SK-MEL-5 (cell line): ENCODE data around the gene GPI. TPM values are rescaled to one million over a fixed set of nuclear protein-coding genes. Genes with fewer than 3 reads are reported as not detected.

Experiments
- DNase-seq: peaks from one replicate; pipeline ENCODE4 v3.0.0-alpha.2; 2016; ENCODE audit warnings: low read depth, low spot score
- in situ Hi-C: cut with HindIII; loops from 2 replicates; pipeline ENCODE4 v1.10.0; 2016; ENCODE audit warnings: low sequenced_read_pairs, high pct_unique_total_duplicates, low pct_unique_long_range_greater_than_20kb
- total RNA-seq: library from RNA; depleted of rRNA; stranded (reverse); fragments of >200 nt; shearing (Covaris generic); gene quantifications from 2 replicates; pipeline ENCODE4 v1.2.3, GENCODE V29; 2014; rRNA removed

GPI gene
- total RNA-seq, 1 experiment from 2014 or later = 191 TPM

DNA sequence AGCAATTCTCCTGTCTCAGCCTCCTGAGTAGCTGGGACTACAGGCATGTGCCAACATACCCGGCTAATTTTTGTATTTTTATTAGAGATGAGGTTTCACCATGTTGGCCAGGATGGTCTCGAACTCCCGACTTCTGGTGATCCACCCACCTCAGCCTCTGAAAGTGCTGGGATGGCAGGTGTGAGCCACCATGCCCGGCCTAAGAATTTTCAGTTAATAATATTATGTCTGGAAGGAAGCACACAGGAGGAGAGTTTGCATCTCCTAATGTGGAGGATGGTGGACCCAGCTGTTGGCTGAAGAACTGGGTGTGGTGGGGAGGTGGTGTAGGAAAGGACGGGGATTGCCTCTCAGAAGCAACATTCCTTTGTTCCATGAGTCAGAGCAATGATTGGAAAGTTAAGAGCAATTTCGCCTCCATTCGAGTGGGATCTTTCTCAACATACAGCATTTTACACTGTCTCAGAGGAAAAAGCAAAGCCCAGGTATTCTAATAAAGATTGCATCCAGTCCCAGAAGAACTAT lies 51.1 kb downstream of the GPI start:
- in situ Hi-C loops = no loop called here
- no peak for DNase-seq

DNA sequence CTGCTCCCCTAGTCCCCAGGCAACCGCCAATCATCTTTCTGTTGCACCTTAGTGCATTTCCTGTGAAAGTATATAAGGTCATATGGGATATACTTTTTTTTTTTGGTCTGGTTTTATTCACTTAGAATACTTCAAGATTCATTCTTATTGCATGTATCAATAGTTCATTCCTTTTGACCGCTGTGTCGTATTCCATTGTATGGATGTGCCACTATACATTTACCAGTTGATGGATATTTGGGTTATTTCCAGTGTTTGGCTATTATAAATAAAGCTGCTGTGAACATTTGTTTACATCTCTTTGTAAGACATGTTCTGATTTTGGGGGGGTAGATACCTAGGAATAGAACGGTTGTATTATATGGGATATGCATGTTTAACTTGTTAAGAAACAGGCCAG lies 53.3 kb downstream of the GPI start:
- in situ Hi-C loops = no loop called here
- no peak for DNase-seq

DNA sequence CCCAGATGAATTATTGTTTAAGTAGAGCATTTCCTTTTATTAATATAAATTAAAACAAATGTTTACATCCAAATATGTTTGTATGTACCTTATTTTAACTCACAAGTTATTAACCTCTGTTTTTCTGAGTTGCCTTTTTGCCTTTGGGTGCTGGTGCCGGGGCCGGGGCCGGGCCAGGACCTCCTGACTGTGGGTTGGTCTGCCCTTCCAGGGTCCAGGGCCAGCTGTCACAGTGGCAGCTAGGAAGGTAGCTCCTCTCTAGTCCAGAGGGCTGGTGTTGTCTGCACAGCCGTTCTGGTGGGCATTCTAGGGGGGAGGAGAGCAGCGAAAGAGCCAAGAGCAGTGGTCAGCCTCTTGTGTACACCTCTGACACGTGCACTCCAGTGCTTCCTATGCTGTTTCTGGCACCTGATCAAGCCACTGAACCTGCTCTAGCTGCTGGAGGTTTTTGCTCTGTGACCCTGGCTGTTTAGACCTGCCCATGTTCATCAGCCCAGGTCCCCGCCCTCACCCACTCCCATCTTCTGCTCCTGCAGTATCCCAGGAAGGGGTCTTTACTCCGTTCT lies 61.2 kb downstream of the GPI start:
- in situ Hi-C loops = no loop called here
- DNase-seq = no peak

DNA sequence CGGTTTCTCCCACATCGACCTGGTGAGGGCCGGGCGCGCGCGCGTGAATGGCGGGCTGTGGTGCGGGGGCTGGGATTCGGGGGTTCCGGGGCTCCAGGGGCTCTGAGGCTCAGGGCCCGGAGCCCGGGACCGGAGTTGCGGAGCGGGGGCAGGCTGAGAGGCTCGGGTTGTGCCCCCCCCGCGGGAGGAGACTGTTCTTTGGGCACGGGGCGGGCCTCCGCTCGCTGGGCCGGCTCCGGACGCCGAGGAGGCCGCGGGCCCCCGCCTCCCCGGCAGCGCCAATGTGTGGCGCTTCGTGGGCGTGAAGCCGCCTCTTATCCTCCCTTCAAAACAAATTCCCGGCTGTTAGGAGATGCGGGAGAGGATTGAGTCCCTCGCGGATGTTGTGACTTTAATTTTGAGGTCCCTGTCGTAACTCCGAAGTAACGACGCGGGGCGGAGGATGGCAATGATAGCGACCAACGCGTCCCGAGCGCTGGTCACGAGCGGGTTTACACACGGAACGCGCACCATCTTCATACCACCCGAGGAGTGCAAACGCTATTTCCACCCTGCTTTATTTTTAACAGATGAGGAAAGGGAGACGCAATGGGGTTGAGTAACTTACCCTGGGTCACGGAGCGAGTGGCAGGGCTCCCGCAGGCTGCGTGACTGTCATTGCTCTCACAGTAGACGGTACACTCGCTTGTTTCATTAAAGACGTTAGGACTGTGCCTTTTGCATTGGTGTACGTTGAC lies 63.7 kb downstream of the GPI start:
- DNase-seq = peak; percentile 6

DNA sequence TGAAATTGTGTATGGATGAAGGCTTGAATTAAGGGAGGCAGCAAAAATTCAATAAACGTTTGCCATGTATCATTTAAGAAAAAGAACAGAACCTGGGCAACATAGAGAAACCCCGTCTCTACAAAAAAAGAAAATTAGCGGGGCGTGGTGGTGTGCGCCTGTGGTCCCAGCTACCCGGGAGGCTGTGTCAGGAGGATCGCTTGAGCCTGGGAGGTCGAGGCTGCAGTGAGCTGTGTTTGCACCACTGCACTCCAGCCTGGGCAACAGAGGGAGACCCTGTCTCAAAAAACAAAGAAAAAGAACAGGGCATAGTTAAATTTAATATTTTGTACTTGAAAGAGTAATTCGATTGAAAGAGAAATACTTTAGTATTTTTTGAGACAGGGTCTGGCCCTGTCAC lies 64.6 kb downstream of the GPI start:
- no peak for DNase-seq
- in situ Hi-C loops = no loop called here

More for the DNA sequence above, 63.7 kb downstream of the GPI start:
- in situ Hi-C loops = no loop called here

DNA sequence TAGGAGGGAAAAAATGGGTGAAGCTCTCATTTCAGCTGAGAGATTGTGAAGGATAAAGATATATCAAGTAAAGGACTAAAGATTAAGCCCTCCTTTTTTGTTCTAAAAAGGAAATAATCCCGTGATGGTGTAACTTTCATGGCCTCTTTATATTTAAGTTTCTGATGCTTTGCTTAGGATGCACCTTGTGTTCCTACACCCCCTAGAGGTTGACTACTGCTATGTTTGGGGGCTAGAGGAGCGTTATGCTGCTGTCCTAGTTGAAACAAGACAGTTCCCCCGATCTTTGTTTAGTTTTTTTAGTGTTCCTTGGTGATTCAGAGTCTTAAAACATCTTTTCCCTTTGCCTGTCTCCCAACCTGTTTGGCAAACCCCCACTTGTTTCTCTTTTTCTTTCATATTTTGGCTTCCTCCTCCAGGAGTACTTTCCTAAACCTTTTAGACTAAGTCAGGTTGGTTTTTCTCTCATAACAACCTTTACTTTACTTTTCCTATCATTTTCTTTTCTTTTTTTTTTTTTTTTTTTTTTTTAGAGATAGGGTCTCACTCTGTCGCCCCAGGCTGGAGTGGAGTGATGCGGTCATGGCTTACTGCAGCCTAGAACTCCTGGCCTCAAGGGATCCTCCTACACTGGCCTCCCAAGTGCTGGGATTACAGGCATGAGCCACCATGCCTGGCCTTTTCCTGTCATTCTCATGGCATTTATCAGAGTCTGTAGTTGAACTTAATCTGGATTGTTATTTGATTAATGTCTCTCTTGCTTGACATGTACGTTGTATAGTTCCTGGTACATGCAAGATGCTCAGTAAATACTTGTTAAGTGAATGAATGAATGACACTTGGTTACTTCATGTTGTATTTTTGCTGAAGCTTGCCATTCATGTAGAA lies 66.0 kb downstream of the GPI start:
- DNase-seq = peak; percentile 76
- in situ Hi-C loops = no loop called here

DNA sequence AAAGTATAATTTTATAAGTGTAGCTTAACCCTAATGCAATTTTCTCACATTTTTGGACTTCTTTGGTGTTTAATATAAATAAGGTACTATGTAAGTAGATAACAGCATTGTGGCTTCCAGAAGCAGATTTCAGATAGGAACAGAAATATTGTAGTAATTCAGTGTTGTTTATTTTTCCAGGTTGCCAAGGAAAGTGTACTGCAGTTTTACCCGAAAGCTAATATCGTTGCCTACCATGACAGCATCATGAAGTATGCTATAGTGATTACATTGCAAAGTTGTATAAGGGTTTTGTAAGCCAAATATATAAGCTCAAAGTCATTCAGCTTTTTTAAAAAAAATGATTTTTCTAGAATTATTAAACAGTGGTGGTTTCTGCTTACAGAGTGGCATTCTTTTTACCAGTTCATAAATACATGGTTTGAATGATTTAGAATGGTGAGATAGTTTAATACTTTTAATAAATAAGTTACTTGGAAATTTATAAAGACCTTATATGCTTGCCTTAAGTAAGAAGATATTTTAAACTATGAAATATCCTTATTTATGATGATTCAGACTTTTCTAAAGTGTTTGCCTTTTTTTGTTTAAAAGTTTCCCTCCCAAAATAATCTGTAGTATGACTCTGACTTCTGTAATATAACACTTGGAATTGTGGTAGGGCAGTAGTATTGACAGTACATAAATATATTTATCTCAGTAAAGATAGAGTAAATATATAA lies 66.8 kb downstream of the GPI start:
- DNase-seq = no peak
- in situ Hi-C loops = no loop called here

DNA sequence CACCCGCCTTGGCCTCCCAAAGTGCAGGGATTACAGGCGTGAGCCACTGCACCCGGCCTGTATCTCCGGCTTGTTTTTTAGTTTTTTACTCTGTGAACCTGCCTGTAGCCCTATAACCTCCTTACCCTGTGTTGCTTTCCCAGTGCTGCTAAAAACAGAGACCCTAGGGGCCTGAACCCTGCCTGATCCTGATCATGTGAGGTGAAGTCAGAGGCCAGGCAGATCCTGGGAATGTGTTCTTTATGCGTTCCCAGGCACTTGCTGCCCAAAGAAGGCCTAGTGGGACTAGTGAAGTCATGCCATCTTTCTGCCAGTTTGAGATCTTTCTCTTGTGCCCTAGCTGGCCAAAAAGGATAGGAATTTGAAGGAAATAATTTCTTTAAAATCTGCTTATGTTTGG lies 67.8 kb downstream of the GPI start:
- DNase-seq = peak; percentile 89
- in situ Hi-C loops = no loop called here

DNA sequence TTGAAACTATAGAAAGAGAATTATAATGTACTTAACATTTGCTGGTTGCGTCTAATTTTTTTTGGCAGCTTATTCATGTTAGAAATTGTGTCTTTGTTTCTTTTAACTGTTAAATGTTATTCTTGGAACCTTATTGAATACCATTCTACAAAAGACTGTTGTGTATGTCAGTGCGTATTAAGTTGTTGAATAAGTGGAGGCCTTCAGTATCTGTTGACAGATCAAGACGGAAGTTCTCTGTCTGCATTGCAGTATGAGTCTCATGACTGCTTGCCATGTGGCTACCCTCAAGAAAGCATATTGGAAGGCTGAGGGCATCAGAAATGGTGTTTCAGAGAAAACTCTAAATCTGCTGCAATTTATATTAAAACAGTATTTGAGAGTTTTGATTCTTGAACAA lies 71.7 kb downstream of the GPI start:
- DNase-seq = peak; percentile 94
- in situ Hi-C loops = no loop called here

DNA sequence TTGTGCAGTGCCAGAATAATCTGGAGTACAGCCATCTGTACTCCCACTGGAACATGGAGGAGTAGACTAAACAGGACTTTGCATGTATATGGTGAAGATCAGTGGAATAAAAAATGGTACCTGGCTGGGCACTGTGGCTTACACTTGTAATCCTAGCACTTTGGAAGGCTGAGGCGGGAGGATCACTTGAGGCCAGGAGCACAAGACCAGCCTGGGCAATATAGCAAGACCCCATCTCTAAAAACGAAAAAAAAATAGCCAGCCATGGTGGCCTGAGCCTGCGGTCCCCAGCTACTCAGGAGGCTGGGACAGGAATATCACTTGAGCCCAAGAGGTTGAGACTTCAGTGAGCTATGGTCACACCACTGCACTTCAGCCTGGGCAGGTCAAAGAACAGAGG lies 83.2 kb downstream of the GPI start:
- in situ Hi-C loops = no loop called here
- no peak for DNase-seq

Other genes starting within 250 kb of the GPI start
- 33.5 and 49.8 TPM in 2 replicates for gene LSM14A, start 192.7 kb upstream of the GPI start, total RNA-seq
- gene GARRE1, start 110.6 kb upstream of the GPI start, total RNA-seq = 14.3 and 17.1 TPM in 2 replicates
- gene PDCD2L, start 39.2 kb downstream of the GPI start, total RNA-seq = 17.5 and 18.6 TPM in 2 replicates
- gene UBA2, start 63.2 kb downstream of the GPI start, total RNA-seq = 298 and 299 TPM in 2 replicates
- gene WTIP, start 116.6 kb downstream of the GPI start, total RNA-seq = 4.7 and 10.8 TPM in 2 replicates